Colonic mucosa (tissue), 4 donors: ENCODE data around the gene MRPL16. TPM values are rescaled to one million over a fixed set of nuclear protein-coding genes. Genes with fewer than 3 reads are reported as not detected.

Experiments used
- DNase-seq: peaks from one replicate; pipeline ENCODE4 v3.0.0-alpha.2; 2020
- H3K27ac ChIP-seq: fragments of 200-600 bp; one replicate; pipeline ENCODE4 v1.8.0; 2021
- H3K27me3 ChIP-seq: fragments of 200-600 bp; one replicate; pipeline ENCODE4 v1.8.0; 2021
- H3K36me3 ChIP-seq: fragments of 200-600 bp; one replicate; pipeline ENCODE4 v1.8.0; 2021
- H3K4me1 ChIP-seq: fragments of 200-600 bp; one replicate; pipeline ENCODE4 v1.8.0; 2021; ENCODE audit warnings: mild to moderate bottlenecking
- H3K4me3 ChIP-seq: fragments of 200-600 bp; one replicate; pipeline ENCODE4 v1.8.0; 2021
- H3K9ac ChIP-seq, 2 donors: one replicate each; pipeline ENCODE4 v1.7.0; 2013; ENCODE audit warnings: control low read depth in 2 of 2, low read depth in 2 of 2, low read length in 2 of 2
- H3K9me3 ChIP-seq: fragments of 200-600 bp; one replicate; pipeline ENCODE4 v1.8.0; 2021
- CTCF ChIP-seq: fragments of 200-600 bp; IDR thresholded peaks from one replicate; pipeline ENCODE4 v1.8.0; 2022; ENCODE audit warnings: antibody characterized with exemption, mild to moderate bottlenecking
- intact Hi-C: fragments of 100-400 bp; cut with DNase I; formaldehyde crosslinking; loops from one replicate; pipeline ENCODE4 v1.14.1; 2022
- total RNA-seq, 2 donors: library from RNA; stranded (reverse); fragmentation: NEBNext Ultra II Directional in 1 of 2; extraction: Animal tissue kit (Norgen Biotek cat#: 25700) in 1 of 2; gene quantifications; one replicate each; pipeline ENCODE4 v1.2.1, GENCODE V29; 2021
- donor health status: healthy.
- donor health status: DM: no; HTN: no; CAD: no.
- donor health status: DM: no; HTN: no; CAD: no.

Gene MRPL16
- total RNA-seq, 2 donors from 2014 or later: 51.6 to 91.3 TPM

GRCh38 chr11:59801160-59801706 lies 9.3 kb downstream of the MRPL16 start:
- peak overlapping the region; percentile 60 for H3K27ac ChIP-seq
- no peaks in the 10 kb centered on the region for H3K9me3 ChIP-seq
- H3K36me3 ChIP-seq: peaks cover 4% of the 10 kb centered on the region
- intact Hi-C loops: loop anchor here (10.0 kb wide), 2 partner anchors 126 to 266 kb away; no protein-coding TSS in a partner anchor
- H3K4me1 ChIP-seq: peaks cover 8% of the 10 kb centered on the region
- H3K9ac ChIP-seq: peak overlapping the region in 1 of 2 donors; percentile 16
- no peak for TF ChIP-seq CTCF
- no peaks in the 10 kb centered on the region for H3K27me3 ChIP-seq
- H3K4me3 ChIP-seq: no peak overlapping the region
- no peak for DNase-seq

GRCh38 chr11:59800390-59801025 lies 10.1 kb downstream of the MRPL16 start:
- peaks cover 4% of the 10 kb centered on the region for H3K36me3 ChIP-seq
- no peak for TF ChIP-seq CTCF
- H3K27ac ChIP-seq: peak overlapping the region; percentile 60
- H3K4me3 ChIP-seq: no peak overlapping the region
- DNase-seq: peak; percentile 54
- no peaks in the 10 kb centered on the region for H3K27me3 ChIP-seq
- H3K9ac ChIP-seq: peak overlapping the region in 1 of 2 donors; percentile 16
- intact Hi-C loops: loop anchor here (10.0 kb wide), 2 partner anchors 126 to 266 kb away; no protein-coding TSS in a partner anchor
- peaks cover 8% of the 10 kb centered on the region for H3K4me1 ChIP-seq
- H3K9me3 ChIP-seq: no peaks in the 10 kb centered on the region

GRCh38 chr11:59794417-59794816 lies 16.2 kb downstream of the MRPL16 start:
- Histone ChIP-seq H3K4me1 (no peaks in the 10 kb centered on the region), H3K36me3 (peaks cover 4% of the 10 kb centered on the region), H3K27me3 (no peaks in the 10 kb centered on the region), H3K9ac (no peak overlapping the region), H3K9me3 (no peaks in the 10 kb centered on the region), H3K27ac (no peak overlapping the region), H3K4me3 (no peak overlapping the region)
- no peak for DNase-seq
- no peak for TF ChIP-seq CTCF
- intact Hi-C loops: no loop called here

GRCh38 chr11:59792507-59792906 lies 18.1 kb downstream of the MRPL16 start:
- H3K4me1 ChIP-seq: peaks cover 1% of the 10 kb centered on the region
- H3K36me3 ChIP-seq: no peaks in the 10 kb centered on the region
- H3K9me3 ChIP-seq: no peaks in the 10 kb centered on the region
- no peak overlapping the region for H3K9ac ChIP-seq
- no peak for TF ChIP-seq CTCF
- no peaks in the 10 kb centered on the region for H3K27me3 ChIP-seq
- no peak for DNase-seq
- no peak overlapping the region for H3K4me3 ChIP-seq
- no peak overlapping the region for H3K27ac ChIP-seq
- intact Hi-C loops: no loop called here

- no peaks in the 10 kb centered on the region for H3K36me3 ChIP-seq
- TF ChIP-seq CTCF: no peak
Observed at GRCh38 chr11:59791639-59792038, 18.9 kb downstream of the MRPL16 start.

More at GRCh38 chr11:59791639-59792038, 18.9 kb downstream of the MRPL16 start:
- no peaks in the 10 kb centered on the region for H3K27me3 ChIP-seq
- intact Hi-C loops: no loop called here
- no peaks in the 10 kb centered on the region for H3K9me3 ChIP-seq
- H3K4me3 ChIP-seq: no peak overlapping the region
- H3K9ac ChIP-seq: no peak overlapping the region
- DNase-seq: no peak
- no peak overlapping the region for H3K27ac ChIP-seq
- H3K4me1 ChIP-seq: peaks cover 4% of the 10 kb centered on the region
